Occipital lobe (tissue), 2 donors: ENCODE measurements around the gene SAMD11. TPM values are rescaled to one million over a fixed set of nuclear protein-coding genes. Genes with fewer than 3 reads are reported as not detected.

Experiments
- DNase-seq: peaks from one replicate; lab custom pipeline; 2025; lab: John Stamatoyannopoulos, UW
- total RNA-seq: library from RNA; depleted of rRNA; stranded (reverse); fragments of >200 nt; gene quantifications from one replicate; pipeline ENCODE4 v1.2.3, GENCODE V29; 2014

Gene SAMD11
- total RNA-seq, 1 donor from 2014 or later: 0.16 TPM

DNA sequence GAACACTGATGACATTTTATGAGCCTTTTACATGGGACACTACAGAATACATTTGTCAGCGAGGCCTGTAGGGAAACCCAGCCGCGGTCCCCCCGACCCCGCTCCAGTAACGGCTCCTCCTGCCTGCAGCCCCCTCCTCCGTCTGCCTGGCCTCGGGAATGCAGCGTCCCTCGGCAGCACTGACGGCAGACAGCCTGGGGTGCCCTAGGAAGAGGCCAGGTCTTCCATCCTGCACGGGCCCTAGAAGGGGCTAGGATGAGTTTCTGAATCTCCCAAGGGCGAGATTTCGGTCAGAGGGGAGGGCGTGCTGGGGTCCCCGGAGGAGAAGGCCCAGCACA, 8.4 kb downstream of the SAMD11 start:
- DNase-seq: no peak

DNA sequence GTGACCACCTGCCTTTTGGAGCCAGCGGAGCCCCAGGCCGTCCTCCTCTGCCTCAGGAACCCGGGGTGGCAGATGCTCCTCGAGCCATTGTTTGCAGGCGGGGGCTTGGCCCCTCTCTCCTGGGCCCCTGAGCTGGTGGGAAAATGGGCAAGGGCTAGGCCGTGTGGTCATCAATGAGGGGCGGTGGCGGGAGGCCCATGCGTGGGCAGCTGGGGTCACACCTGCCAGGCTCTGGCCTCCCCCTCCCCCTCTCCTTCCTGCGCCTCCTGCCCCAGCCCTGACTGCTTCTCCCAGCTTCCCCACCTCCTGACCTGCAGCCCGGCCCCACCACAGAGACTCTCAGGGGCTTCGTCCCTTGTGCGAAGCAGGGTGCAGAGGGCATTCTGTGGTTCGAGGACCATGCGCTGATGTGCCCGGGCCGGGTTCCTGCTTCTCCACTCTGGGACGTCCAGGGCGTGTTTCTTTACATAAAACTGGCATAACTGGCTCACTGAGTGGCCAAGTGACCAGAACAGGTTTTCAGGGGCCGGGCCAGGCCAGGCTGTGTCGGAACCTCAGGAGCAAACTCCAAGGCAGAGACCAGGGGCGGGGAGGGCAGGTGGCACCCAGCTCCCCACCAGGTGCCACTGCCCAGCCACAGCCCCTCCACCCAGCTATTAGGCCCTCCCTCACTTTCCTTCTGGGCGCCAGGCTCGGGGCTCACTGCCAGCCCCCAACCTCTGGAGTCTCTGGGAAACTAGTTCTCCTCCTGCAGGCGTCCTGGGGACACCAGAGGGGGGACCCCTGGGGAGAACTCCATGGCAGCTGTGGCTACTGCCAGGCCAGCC, 9.3 kb downstream of the SAMD11 start:
- no peak for DNase-seq

DNA sequence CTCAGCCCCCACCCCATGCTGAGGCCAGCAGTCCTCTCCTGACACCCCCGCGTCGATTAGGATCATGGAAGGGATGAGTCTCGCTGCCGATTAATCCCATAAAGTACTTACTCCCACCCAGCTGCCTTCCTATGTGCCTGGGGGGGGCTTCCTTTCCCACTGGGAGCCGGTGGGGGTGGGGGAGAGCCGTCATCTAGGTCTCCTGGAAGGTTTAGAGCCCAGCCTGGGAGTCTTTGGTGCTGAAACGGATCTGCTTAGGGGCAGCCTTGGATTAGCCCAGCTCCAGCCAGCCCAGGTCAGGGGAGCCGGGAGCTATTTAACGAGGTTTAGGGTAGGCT, 9.8 kb downstream of the SAMD11 start:
- DNase-seq: no peak

GRCh38 chr1:934991-935750, 11.4 kb downstream of the SAMD11 start:
- no peak for DNase-seq

DNA sequence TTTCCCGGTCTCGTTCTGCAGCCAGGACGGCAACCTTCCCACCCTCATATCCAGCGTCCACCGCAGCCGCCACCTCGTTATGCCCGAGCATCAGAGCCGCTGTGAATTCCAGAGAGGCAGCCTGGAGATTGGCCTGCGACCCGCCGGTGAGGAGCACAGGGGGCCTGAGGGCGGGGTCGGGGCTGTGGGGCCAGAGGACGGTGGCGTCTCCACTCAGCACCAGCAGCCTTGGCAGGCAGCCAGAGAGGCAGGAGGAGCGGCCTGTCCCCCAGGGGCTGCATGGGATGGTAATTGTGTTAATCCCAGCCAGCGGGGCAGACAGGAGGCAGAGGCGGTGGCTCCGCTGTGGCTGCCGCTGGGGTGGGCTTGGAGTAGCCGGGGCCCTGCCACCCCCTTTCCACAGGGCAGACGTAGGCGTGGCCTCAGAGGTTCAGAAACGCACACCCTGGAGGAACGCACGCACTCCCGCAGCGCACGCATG, 12.1 kb downstream of the SAMD11 start:
- no peak for DNase-seq

- no peak for DNase-seq
Observed at GRCh38 chr1:936348-937264, 12.9 kb downstream of the SAMD11 start.

GRCh38 chr1:937521-937920, 13.8 kb downstream of the SAMD11 start:
- DNase-seq: no peak

DNA sequence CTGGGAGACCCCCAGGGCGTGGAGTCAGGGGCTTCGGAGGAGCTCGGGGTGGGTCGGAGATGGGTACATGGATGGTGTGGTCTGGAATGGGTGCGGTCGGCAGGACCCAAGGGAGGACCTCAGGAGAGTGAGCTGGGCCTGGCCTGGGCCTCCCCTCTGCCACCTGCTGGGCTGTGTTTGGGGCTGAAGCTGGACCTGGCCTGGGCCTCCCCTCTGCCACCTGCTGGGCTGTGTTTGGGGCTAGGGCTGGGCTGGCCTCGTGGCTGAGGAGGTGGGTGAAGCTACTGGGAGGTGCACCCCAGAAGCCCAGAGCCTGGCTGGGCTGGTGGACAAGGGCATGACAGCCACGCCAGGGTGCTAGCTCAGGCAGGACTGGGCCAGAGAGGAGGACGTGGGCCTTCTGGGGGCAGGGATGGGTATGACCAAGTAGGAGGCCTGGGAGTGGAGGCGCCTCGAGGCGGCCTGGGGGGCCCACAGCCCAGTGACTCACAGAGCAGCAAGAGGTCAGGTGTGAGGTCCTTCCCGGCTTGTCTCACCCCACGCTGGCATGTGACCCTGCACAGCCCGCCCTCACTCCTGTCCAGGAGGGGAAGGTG, 14.5 kb downstream of the SAMD11 start:
- no peak for DNase-seq

DNA sequence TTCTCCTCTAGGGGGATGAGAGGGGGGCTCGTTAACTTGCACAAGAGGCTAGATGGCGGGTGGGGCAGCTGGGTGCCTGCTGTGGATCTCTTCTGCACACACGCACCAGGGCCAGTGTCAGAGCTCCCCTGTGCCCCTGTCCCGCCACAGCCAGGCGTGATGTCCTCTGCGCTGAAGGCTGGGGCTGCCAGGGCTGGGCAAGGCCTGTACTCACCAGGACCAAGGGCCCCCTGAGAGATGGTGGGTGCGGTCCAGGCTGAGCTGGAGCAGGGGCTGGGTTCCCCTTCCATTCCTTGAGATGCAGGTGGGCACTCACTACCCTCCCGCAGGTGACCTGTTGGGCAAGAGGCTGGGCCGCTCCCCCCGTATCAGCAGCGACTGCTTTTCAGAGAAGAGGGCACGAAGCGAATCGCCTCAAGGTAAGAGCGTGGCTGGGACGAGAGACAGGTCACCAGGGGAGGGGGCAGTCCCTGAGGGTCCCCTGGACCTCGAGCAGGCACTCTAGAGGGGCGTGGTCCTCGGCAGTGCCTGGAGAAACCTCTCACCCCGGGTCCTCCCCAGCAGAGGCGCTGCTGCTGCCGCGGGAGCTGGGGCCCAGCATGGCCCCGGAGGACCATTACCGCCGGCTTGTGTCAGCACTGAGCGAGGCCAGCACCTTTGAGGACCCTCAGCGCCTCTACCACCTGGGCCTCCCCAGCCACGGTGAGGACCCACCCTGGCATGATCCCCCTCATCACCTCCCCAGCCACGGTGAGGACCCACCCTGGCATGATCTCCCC, 15.2 kb downstream of the SAMD11 start:
- no peak for DNase-seq

- DNase-seq: no peak
Observed at GRCh38 chr1:939511-940106, 15.9 kb downstream of the SAMD11 start.

GRCh38 chr1:940107-941014, 16.6 kb downstream of the SAMD11 start:
- peak; percentile 13 for DNase-seq

- DNase-seq: no peak
Observed at GRCh38 chr1:941015-941587, 17.4 kb downstream of the SAMD11 start.

DNA sequence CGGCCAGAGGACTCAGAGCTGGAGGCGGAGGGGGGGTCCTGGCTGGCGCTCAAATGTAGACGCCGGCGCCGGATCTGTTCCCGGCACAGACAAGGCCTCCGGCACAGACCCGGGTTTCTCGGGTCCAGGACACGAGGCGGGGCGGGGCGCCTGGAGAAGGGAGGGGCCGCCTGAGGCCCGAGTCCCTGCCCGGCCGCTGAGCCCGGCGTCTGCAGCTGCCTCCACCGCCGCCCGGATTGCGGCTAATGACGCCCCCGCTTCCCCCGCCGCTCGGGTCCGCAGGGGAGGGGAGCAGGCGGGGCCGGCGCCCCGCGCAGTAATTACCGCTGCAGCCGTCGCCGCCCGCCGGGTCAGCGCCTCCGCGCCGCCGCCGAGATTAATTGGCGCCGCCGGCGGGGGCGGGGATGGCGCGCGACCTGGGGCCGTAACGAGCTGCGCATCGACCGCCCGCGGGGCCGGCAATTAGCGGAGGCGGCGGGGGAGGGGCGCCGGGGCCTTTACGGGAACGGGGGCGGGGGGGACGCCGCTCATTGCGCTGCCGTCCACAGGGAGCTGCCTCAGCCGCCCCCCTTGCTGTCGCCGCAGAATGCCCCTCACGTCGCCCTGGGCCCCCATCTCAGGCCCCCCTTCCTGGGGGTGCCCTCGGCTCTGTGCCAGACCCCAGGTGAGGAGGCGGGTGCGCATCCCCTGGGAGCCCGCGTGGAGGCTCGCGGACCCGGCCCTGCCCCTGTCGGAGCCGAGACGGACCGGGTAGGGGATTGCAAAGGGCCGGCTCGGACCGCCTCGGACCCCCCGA, 18.1 kb downstream of the SAMD11 start:
- no peak for DNase-seq

DNA sequence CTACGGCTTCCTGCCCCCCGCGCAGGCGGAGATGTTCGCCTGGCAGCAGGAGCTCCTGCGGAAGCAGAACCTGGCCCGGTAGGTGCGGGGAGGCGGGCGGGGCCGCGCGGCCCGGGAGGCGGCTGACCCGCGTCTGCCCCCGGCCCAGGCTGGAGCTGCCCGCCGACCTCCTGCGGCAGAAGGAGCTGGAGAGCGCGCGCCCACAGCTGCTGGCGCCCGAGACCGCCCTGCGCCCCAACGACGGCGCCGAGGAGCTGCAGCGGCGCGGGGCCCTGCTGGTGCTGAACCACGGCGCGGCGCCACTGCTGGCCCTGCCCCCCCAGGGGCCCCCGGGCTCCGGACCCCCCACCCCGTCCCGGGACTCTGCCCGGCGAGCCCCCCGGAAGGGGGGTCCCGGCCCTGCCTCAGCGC, 18.7 kb downstream of the SAMD11 start:
- no peak for DNase-seq

DNA sequence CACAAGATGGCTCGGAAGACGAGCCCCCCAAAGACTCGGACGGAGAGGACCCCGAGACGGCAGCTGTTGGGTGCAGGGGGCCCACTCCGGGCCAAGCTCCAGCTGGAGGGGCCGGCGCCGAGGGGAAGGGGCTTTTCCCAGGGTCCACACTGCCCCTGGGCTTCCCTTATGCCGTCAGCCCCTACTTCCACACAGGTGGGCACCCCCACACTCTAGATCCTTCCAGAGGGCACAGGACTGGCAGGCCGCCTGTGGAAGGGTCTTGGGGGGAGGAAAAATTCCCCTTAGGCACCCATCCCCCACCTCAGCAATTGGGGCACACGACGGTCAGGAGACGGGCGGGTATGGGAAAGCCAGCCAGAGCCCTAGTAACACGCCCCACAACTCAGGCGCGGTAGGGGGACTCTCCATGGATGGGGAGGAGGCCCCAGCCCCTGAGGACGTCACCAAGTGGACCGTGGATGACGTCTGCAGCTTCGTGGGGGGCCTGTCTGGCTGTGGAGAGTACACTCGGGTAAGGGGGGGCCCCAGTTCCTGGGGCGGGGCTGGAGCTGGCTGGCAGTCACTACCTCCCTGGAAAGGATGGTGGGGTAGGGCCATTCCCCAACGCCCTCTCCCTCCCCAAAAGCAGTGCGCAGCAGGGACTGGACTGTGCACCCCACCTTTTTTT, 19.3 kb downstream of the SAMD11 start:
- no peak for DNase-seq

GRCh38 chr1:943545-944340, 20.0 kb downstream of the SAMD11 start:
- no peak for DNase-seq
